ENCODE results near the gene FRMD8. TPM values are rescaled to one million over a fixed set of nuclear protein-coding genes. Genes with fewer than 3 reads are reported as not detected.

Gene FRMD8
- total and polyA plus RNA-seq, 9 of the 15 experiments (the other 6 are each of a cell fraction or from before 2014, with no cell fraction given): 4.5 to 54.5 (median 15.8) TPM

DNA sequence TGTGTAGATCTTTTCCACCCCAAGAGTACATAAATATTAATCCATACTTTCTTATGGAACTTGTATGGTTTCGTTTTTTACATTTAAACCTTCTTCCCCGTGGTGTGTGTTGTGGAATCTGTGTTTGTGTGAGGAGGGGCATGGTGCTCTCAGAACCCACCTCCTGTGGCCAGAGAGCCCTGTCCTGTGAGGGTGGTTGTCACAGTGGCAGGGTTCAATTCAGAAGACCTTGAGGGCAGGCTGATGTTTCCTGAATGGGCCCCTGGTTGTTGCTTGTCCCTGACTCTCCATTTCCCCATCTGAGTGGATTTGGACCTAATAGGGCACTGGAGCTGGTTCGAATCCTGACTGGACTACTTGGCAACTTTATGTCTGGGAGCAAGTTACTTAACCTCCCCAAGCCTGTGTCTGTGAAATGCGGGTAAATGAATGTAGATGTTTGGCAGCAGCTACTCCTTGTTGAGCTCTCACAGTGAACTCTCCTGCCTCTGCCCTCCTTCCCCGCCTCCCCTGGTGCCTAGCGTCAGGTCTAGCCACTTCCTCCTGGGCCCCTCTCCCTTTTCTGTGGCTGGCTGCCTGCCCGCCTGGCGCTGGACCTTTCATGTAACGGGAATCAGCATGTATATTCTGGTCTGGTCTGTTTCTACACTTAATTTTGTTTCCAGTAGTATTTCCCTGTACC, 43.4 kb downstream of the FRMD8 start (continued):
- TF ChIP-seq UBTF (IDR thresholded peaks at IDR 0.05; ENCODE audit: borderline replicate concordance in 1 of 2, low read depth in 2 of 2, low read length in 2 of 2) (no peak), ZNF253 (CRISPR knock-in tag; conservative IDR thresholded peaks at IDR 0.05) (0 out of 2 replicates have a peak, but pooled peaks have one; percentile 12), ZKSCAN1 (IDR thresholded peaks at IDR 0.05; ENCODE audit: low read depth, low read length) (no peak), CREM (IDR thresholded peaks at IDR 0.05; ENCODE audit: low read depth) (peak; percentile 24; the same call in 1 of the 2 replicates), SIN3A (IDR thresholded peaks at IDR 0.05; ENCODE audit: borderline replicate concordance in 2 of 2, control insufficient read depth in 1 of 2, low read depth in 2 of 2, low read length in 2 of 2) (peak in 1 of 2 experiments; percentile 32; a peak in 2 of 4 replicates), CBX2 (IDR thresholded peaks at IDR 0.05; ENCODE audit: insufficient read depth, low read length, poor library complexity, severe bottlenecking) (no peak), TCFL5 (CRISPR knock-in tag; conservative IDR thresholded peaks at IDR 0.05) (no peak), SMARCE1 (IDR thresholded peaks at IDR 0.05) (no peak), POLR2G (IDR thresholded peaks at IDR 0.05; ENCODE audit: low read depth, low read length) (peak; percentile 79), ZKSCAN3 (CRISPR knock-in tag; IDR thresholded peaks at IDR 0.05) (no peak), ZNF239 (CRISPR knock-in tag; IDR thresholded peaks at IDR 0.05) (no peak), TAF9B (IDR thresholded peaks at IDR 0.05; ENCODE audit: partially characterized antibody) (no peak), RB1 (IDR thresholded peaks at IDR 0.05; ENCODE audit: low read depth) (no peak), HNRNPUL1 (IDR thresholded peaks at IDR 0.05; ENCODE audit: low read length) (peak; percentile 96; the same call in 1 of the 2 replicates), ZNF274 (IDR thresholded peaks at IDR 0.05; ENCODE audit: borderline replicate concordance, low read depth, low read length) (peak; percentile 49; the same call in 1 of the 2 replicates), DMBX1 (CRISPR knock-in tag; IDR thresholded peaks at IDR 0.05; ENCODE audit: borderline replicate concordance) (no peak), TEAD1 (CRISPR knock-in tag; IDR thresholded peaks at IDR 0.05) (0 out of 4 replicates have a peak, but pooled peaks of 1 of the 2 experiments have one; percentile 21), ZFP1 (CRISPR knock-in tag; IDR thresholded peaks at IDR 0.05) (0 out of 2 replicates have a peak, but pooled peaks have one; percentile 1), AFF4 (CRISPR knock-in tag; IDR thresholded peaks at IDR 0.05) (0 out of 2 replicates have a peak, but pooled peaks have one; percentile 15), ZNF696 (CRISPR knock-in tag; conservative IDR thresholded peaks at IDR 0.05) (no peak), NCOA2 (IDR thresholded peaks at IDR 0.05; ENCODE audit: partially characterized antibody in 2 of 2) (no peak), ZNF644 (tag; IDR thresholded peaks at IDR 0.05; ENCODE audit: low read depth) (no peak), SRSF1 (IDR thresholded peaks at IDR 0.05; ENCODE audit: low read depth, low read length) (no peak)

Measured in K562 (cell line).